Natural killer cell (primary cell): Measurements from ENCODE around the gene EEPD1. TPM values are rescaled to one million over a fixed set of nuclear protein-coding genes. Genes with fewer than 3 reads are reported as not detected.

Experiments
- ATAC-seq, 3 donors: fragments of 150-1000 bp in 2 of 3; fragments of 200-7000 bp in 1 of 3; cut with Tn5 transposase; 1 replicate in 1 of 3; 2 replicates in 2 of 3; pipeline ENCODE4 v1.10.0; 2021; ENCODE audit warnings: mild to moderate bottlenecking in 2 of 3, moderate library complexity in 2 of 3
- DNase-seq, 2 donors: peaks; one replicate each; pipeline versions ENCODE4 v3.0.0 to v3.0.0-alpha.2; 2013 to 2021; ENCODE audit warnings: mixed read lengths in 1 of 2
- H3K27ac ChIP-seq: one replicate; pipeline ENCODE4 v1.5.1; 2013; ENCODE audit warnings: mild to moderate bottlenecking, low read length
- H3K27me3 ChIP-seq: one replicate; pipeline ENCODE4 v1.6.1; 2013; ENCODE audit warnings: low read length; ENCODE audit not compliant: control insufficient read depth, insufficient read depth
- H3K36me3 ChIP-seq: one replicate; pipeline ENCODE4 v1.6.1; 2013; ENCODE audit warnings: low read length; ENCODE audit not compliant: control insufficient read depth, insufficient read depth
- H3K4me1 ChIP-seq: one replicate; pipeline ENCODE4 v1.6.1; 2013; ENCODE audit warnings: low read length; ENCODE audit not compliant: control insufficient read depth, insufficient read depth
- H3K4me3 ChIP-seq: one replicate; pipeline ENCODE4 v1.5.1; 2013; ENCODE audit warnings: low read length
- H3K9me3 ChIP-seq: one replicate; pipeline ENCODE4 v1.6.1; 2013; ENCODE audit warnings: low read length; ENCODE audit not compliant: control insufficient read depth, insufficient read depth
- H3K27ac Mint-ChIP-seq, 2 donors: one replicate each; pipeline ENCODE4 v1.8.0; 2022; ENCODE audit warnings: mild to moderate bottlenecking in 2 of 2, mixed read lengths in 2 of 2, moderate library complexity in 1 of 2
- H3K27me3 Mint-ChIP-seq, 2 donors: one replicate each; pipeline ENCODE4 v1.8.0; 2022; ENCODE audit warnings: low read depth in 2 of 2, mixed read lengths in 2 of 2
- H3K36me3 Mint-ChIP-seq: one replicate; pipeline ENCODE4 v1.8.0; 2022; ENCODE audit warnings: mixed read lengths
- H3K4me1 Mint-ChIP-seq, 2 donors: one replicate each; pipeline ENCODE4 v1.8.0; 2022; ENCODE audit warnings: mixed read lengths in 2 of 2
- H3K4me3 Mint-ChIP-seq: one replicate; pipeline ENCODE4 v1.8.0; 2022; ENCODE audit warnings: mild to moderate bottlenecking, moderate library complexity, mixed read lengths
- H3K9me3 Mint-ChIP-seq, 2 donors: one replicate each; pipeline ENCODE4 v1.8.0; 2022; ENCODE audit warnings: mixed read lengths in 2 of 2
- WGBS: methylation state at CpG from one replicate; pipeline ENCODE4 v1.1.7; 2013; ENCODE audit warnings: missing lambda C conversion rate; ENCODE audit not compliant: insufficient coverage; 5-methylcytosine and 5-hydroxymethylcytosine counted together
- intact Hi-C: fragments of 100-400 bp; cut with micrococcal nuclease; formaldehyde crosslinking; loops from one replicate; pipeline ENCODE4 v1.14.2; 2022
- total RNA-seq, 4 donors: library from RNA; stranded (reverse); fragments of 120-200 nt in 1 of 4; gene quantifications; one replicate each; pipeline versions ENCODE4 v1.2.3 to v1.2.4, GENCODE V29; 2013 to 2022
- TF ChIP-seq, protein P1 (sequence below): fragments of 200-600 bp; IDR thresholded peaks from one replicate; pipeline ENCODE4 v1.8.0; 2022; ENCODE audit warnings: antibody characterized with exemption

The EEPD1 gene
- total RNA-seq, 3 donors from 2014 or later (not counting 1 experiment from before 2014, with no cell fraction given) = 0.45 to 4.9 (median 1.4) TPM

DNA sequence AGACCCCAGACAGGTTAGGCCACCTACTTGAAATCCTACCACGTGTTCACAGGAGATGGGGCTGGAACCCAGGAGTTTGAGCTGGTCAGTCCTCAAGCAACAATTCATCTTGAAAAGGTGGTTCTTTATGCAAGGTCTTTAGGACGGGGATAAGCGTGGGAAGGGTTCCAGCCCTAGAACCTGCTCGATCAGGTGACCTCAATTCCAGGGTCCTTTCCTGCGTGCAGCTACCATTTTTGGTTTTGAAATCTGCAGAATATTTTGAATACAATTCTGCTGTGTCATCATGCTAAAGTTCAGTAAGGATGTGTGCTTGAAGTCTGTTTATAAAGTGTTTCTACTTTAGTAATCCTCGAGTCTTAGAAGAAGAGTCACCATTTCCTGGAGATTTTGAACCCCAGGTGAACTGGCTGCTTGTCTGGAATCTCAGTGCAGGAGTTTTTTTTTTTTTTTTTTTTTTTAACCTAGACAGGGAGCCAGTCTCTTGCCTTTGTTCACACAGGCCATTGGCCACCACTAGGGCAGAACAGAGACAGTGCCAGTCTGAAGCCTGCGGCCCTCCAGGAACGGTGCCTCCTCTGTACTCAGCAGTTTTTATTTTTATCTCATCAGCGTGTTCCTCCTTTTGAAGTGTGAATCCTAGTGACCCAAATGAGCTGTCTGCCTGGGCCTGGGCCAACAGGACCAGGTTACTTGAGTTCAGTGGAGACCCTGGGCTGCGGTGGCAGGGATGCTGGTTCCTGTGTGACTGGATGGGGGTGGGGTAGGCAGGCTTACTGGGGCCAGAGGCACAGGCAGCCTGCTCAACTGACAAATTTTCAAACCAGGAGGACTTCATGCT lies 54.6 kb downstream of the EEPD1 start:
- H3K36me3 ChIP-seq = no peaks in the 10 kb centered on the region
- H3K4me1 ChIP-seq = peaks cover 19% of the 10 kb centered on the region
- H3K27ac Mint-ChIP-seq = no peak overlapping the region
- 46% methylated on average over 10 of the region's 10 CpGs for WGBS
- no peaks in the 10 kb centered on the region for H3K27me3 ChIP-seq
- peak in 1 of 2 donors; percentile 58 for DNase-seq
- intact Hi-C loops = no loop called here
- H3K4me1 Mint-ChIP-seq = peaks cover 0 to 12% of the 10 kb centered on the region in 2 donors
- no peaks in the 10 kb centered on the region for H3K9me3 ChIP-seq
- no peak overlapping the region for H3K27ac ChIP-seq
- peaks cover 0 to 5% of the 10 kb centered on the region in 2 donors for H3K27me3 Mint-ChIP-seq
- no peaks in the 10 kb centered on the region for H3K9me3 Mint-ChIP-seq
- H3K4me3 Mint-ChIP-seq = no peak overlapping the region
- no peak overlapping the region for H3K4me3 ChIP-seq
- TF ChIP-seq, protein P1, sequence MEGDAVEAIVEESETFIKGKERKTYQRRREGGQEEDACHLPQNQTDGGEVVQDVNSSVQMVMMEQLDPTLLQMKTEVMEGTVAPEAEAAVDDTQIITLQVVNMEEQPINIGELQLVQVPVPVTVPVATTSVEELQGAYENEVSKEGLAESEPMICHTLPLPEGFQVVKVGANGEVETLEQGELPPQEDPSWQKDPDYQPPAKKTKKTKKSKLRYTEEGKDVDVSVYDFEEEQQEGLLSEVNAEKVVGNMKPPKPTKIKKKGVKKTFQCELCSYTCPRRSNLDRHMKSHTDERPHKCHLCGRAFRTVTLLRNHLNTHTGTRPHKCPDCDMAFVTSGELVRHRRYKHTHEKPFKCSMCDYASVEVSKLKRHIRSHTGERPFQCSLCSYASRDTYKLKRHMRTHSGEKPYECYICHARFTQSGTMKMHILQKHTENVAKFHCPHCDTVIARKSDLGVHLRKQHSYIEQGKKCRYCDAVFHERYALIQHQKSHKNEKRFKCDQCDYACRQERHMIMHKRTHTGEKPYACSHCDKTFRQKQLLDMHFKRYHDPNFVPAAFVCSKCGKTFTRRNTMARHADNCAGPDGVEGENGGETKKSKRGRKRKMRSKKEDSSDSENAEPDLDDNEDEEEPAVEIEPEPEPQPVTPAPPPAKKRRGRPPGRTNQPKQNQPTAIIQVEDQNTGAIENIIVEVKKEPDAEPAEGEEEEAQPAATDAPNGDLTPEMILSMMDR = no peak
- H3K36me3 Mint-ChIP-seq = no peaks in the 10 kb centered on the region
- peak; percentile 38 to 61 (median 57) for ATAC-seq

DNA sequence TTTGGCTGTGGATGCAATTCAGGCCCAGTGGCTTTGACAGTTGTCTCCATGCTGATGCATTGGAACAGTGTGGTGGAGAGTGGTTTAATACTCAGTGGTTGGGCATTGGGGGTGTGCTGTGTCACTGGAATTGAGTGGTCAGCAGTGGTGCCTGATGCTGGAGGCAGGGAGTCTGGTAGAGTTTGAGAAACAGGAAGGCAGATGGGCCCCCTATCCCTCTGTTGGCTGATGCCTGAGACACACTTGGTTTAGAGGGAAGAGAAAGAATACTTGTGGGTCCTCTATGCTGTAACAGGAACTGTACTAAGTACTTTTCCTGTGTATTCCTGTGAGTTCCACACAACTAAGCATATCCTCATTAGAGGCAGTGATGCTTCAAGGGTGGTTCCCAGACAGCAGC lies 55.4 kb downstream of the EEPD1 start:
- DNase-seq = no peak
- peak in 2 of 3 donors; percentile 7 to 26 for ATAC-seq
- H3K4me1 Mint-ChIP-seq = peaks cover 0 to 12% of the 10 kb centered on the region in 2 donors
- peaks cover 0 to 5% of the 10 kb centered on the region in 2 donors for H3K27me3 Mint-ChIP-seq
- no peak overlapping the region for H3K27ac Mint-ChIP-seq
- TF ChIP-seq, protein P1 = no peak
- H3K36me3 Mint-ChIP-seq = no peaks in the 10 kb centered on the region
- Histone ChIP-seq H3K36me3 (no peaks in the 10 kb centered on the region), H3K4me1 (peaks cover 14% of the 10 kb centered on the region), H3K27me3 (no peaks in the 10 kb centered on the region), H3K9me3 (no peaks in the 10 kb centered on the region), H3K4me3 (no peak overlapping the region), H3K27ac (peak overlapping the region; percentile 1)
- H3K9me3 Mint-ChIP-seq = no peaks in the 10 kb centered on the region
- intact Hi-C loops = no loop called here
- no peak overlapping the region for H3K4me3 Mint-ChIP-seq

- DNase-seq (peak in 1 of 2 donors; percentile 59), ATAC-seq (peak in 2 of 3 donors; percentile 34 to 44)
- TF ChIP-seq, protein P1 = no peak
- no peaks in the 10 kb centered on the region for H3K36me3 Mint-ChIP-seq
- H3K27me3 ChIP-seq = no peaks in the 10 kb centered on the region
- WGBS = 65% methylated on average over 9 of the region's 9 CpGs
- H3K4me3 ChIP-seq = no peak overlapping the region
- H3K27ac ChIP-seq = peak overlapping the region; percentile 1
- H3K27me3 Mint-ChIP-seq = peaks cover 0 to 5% of the 10 kb centered on the region in 2 donors
- peaks cover 14% of the 10 kb centered on the region for H3K4me1 ChIP-seq
- H3K27ac Mint-ChIP-seq = no peak overlapping the region
- H3K9me3 ChIP-seq = no peaks in the 10 kb centered on the region
- H3K36me3 ChIP-seq = no peaks in the 10 kb centered on the region
- intact Hi-C loops = no loop called here
- H3K4me3 Mint-ChIP-seq = no peak overlapping the region
- H3K4me1 Mint-ChIP-seq = peaks cover 0 to 12% of the 10 kb centered on the region in 2 donors
- no peaks in the 10 kb centered on the region for H3K9me3 Mint-ChIP-seq
Observed at GRCh38 chr7:36208997-36209813, 56.2 kb downstream of the EEPD1 start.
